HG02970 (cell line): ENCODE measurements around the gene ISX.
A peak's percentile ranks its signal among the peaks of the same experiment; 100 is the strongest.

Source experiments
- ATAC-seq: cut with Tn5 transposase; IDR thresholded peaks from one replicate; pipeline ENCODE4 v1.9.1; 2021; ENCODE audit warnings: mild to moderate bottlenecking, moderate library complexity, moderate number of reproducible peaks; ENCODE audit not compliant: unreplicated experiment, low FRiP score

The ISX gene

DNA sequence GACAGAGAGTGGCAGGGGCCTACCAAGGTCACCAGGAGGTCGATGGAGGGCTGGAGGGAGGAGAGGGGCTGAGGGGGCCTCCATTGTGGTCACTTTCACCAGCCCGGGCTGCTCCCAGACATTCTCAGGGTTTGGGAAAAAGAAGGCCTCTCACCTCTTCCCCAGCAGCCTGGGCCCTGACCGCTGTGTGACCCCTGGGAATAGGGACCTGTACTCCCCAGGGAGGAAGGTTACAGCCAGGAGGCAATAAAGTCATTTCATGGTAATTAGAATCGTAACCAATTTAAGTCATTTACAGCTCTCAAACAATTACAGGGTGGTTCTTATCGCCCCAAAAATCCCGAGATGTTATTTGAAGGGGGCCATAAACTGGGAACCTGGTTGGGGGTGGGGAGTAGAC is 37.8 kb downstream of the ISX start:
- ATAC-seq, result no peak

DNA sequence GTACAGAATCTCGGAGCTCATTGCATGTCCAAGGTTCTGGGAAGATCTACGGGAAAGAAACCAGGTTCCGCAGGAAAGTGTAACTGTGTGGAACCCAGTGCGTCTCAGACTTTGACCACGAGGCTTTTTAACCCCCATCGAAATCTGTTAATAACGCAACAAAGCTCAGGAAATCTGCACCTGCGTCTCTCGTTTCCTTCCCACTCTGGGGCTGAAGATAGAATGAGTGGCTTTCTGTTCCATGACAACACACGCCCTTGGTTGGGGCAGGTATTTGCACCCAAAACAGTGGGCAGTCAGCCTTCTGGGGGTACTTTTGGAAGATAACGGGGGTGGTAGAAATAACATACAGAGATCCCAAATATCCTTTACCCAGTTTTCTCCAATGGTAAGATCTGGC is 38.5 kb downstream of the ISX start:
- no peak for ATAC-seq

DNA sequence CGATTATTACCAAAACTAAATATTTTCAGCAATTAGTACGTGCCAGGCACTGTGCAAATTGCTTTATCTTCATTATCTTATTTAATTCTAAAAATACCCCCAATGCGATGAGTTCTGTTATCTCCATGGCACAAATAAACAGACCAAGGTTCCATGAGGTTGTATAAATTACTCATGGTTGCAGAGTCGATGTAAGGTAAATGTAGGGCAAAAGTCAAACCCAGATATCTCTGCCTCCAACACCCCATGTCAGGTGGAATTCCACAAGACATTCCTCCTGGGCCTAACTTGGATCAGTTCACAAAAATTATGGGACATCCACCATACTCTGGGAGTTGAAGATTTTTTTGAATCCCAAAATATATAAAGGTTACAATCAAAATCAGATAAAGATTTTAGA is 43.7 kb downstream of the ISX start:
- no peak for ATAC-seq

DNA sequence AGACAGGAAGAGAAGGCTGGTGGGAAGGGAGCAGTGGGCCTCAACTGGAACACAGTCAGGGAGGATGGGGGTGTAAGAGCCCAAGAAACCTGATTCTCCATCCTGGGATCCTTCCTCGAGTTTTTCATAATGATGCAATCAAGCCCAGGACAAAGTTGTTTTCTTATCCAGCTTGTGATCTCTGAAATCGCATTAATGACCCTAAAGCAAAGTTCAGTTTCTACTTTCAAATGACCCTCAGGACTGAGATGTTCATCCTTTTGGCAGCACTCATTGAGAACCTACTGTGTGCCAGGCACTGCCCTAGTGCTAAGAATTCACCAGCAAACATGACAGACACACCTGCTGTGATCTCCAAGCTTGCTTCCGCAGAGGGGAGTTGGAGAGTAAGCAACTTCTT is 45.3 kb downstream of the ISX start:
- no peak for ATAC-seq

DNA sequence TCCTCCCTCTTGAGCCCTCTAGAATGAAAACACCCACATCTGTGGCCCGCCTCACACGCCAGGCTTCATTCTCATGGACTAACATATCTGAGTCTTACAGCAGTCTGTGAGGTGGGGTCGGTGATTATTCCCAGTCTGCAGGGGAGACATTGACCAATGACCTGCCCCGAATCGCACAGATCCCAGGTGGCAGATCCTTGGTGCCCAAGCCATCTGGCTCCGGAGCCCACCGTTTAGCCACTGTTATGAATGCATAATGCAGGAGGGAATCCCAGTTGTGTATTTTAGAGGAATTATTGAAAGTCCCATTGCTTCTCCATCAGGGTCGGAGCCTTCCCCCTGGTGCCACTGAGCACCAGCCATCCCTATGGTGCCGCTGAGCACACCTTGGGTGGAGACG is 47.4 kb downstream of the ISX start:
- ATAC-seq, result no peak

DNA sequence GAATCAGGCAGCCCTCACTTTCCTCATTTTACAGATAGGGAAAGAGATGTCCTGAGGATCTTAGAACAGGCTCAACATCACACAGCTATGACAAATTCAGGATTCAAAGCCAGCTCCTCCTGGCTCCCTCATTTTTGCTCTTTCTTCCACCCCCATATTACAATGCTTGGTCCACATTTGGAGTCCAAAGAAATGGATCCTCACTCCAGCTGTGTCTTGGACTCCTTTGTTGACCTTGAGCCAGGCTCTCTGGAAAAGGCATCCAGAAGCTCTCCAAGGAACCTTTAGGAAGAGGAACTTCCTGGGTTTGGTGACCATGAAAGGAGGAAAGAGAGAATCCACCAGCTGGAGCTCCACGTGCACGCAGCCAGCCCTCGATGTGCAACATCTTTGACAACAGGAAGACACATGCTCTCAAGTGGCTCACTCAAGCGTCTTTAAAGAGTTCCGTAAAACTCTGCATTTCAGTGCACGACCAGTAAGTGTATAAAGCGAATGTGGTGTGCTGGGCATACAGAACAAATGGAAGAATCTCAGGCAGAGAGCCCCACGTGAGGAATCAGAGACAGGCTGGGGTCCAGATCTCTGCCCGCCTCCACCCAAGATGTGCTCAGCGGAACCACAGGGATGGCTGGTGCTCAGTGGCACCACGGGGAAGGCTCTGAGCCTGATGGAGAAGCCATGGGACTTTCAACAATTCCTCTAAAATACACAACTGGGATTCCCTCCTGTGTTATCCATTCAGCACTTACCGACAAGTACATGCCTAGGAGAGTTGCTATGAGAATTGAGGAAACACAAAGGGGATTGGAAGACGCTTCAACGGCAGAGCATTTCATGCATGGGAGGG is 48.4 kb downstream of the ISX start:
- ATAC-seq, result no peak

DNA sequence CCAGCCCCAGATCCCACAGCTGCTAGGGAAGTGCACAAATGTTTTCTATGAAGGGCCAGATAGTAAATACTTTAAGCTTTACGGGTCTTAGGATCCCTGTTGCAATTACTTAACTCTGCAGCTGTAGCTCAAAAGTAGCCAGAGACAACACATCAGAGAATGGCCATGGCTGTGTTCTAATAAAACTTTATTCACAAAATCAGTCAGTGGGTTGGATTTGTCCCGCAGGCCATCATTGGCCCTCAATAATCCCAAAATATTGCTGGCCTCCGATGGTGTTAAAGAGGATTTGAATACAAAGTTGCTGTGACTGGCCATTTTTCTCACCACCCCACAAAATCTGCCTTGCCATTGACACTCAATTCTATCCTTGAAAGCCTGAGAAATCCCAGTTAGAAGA is 49.6 kb downstream of the ISX start:
- no peak for ATAC-seq

DNA sequence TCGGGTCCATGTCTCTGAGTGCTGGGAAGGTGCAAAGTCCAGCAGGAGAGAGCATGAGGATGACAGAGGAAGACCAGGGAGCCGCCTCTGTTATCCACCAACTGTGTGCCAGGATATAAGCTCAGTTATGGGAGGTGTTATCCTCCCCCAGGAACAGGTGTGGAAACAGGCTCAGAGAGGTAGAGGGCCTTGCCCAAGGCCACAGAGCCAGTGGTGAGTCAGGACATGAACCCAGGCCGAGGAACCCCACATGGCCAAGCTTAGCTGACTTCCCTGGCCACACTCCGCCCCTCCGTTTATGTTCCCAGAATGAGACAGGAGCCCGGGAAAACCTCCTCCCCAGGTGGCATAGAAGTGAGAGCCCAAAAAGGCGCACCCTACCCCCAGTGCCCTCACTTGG is 50.3 kb downstream of the ISX start:
- ATAC-seq, result no peak

DNA sequence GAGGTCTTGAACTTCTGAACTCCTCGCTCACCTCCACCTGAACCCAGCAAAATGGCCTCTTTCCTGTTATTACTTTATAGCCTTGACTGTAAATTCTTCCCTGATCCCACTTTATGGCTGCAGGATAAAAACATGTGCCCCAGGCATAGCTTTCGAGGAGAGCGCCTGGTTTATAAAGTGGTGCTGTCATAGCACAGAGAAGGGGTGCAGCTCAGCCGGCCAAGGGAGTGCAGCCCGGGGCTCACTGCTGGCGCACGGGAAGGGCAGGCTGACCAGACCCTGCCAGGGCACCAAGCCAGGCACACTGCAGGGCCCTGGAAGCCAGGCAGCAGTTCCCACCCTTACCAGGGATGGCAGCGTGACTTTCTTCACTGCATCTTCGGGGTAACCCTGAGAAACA is 50.9 kb downstream of the ISX start:
- no peak for ATAC-seq

DNA sequence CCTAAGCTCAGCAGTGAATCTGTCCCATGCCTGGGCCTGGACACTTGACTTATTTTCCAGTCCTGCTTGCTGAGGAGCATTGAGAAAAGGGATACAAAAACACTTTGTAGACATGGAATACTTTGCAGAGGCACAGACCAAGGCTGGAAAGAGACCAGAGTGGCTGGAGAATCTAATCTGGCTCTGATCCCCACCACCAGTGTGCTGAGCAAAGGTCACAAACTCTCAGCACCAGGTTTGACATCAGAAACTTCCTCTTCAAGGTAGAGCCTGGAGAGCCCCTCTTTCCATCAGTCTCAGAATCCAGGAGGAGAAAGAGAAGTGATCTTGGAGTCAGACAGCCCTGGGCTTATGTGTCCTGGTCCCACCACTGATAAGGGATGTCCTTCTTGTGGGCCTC is 53.5 kb downstream of the ISX start:
- no peak for ATAC-seq

DNA sequence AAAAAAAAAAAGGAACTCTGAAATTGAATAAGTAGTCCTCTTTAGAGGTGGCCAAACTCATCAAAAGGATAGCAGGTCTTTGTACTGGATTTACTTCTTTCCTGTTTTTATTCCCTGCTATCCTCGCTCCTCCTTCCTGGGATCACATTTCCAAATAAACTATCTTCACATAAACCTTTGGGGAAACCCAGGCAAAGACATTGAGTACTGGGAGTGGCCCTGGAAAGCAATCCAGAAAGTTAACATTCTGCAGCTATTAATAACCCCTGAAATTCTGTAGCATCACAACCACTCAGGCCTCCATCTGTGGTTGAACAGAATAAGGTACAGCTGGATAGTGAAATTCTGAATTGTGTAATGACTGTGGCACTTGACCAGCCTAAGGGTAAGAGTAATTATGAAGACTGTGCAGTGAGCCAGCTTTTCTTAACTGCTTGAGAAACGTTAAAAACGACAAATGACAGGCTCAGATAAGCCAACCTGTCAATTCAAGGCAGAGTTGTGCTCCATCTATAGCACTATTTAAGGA is 58.8 kb downstream of the ISX start:
- ATAC-seq, result no peak

DNA sequence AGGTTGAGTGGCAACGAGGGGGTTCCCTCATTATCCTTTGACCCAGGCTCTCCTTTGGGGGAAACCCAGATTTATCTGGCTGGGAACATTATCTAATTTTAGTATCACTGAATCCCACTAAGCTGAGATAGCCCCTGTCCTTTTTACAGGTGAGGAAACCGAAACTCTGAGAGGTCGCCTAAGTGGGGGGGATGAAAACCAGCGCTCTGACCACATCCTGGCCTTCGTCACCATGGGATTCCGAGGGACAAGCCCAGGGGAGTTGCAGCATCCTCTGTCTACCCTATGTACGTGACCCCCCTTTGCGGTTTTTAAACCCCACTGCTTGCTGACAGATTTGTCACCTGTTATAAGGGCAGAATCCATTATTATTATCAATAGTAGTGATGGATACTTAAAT is 61.0 kb downstream of the ISX start:
- peak; percentile 50 for ATAC-seq

DNA sequence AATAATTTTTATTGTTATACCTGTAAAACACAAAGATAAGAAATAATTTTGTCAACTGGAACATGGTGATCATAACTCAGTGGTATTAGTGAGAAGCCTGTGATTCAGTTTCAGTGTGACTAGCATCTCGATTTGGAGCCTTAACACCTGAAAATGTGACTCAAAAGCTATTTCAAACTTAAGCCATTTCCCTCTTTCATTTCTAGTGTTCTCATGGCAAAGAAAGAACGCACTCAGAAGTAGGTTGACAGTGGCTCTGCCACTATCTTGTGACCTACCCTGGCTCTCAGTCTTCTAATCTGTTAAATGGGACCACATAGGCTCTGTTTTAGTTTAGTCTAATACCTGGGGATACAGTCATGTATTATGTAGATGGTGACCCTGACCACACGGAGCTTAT is 62.7 kb downstream of the ISX start:
- ATAC-seq, result peak; percentile 44

DNA sequence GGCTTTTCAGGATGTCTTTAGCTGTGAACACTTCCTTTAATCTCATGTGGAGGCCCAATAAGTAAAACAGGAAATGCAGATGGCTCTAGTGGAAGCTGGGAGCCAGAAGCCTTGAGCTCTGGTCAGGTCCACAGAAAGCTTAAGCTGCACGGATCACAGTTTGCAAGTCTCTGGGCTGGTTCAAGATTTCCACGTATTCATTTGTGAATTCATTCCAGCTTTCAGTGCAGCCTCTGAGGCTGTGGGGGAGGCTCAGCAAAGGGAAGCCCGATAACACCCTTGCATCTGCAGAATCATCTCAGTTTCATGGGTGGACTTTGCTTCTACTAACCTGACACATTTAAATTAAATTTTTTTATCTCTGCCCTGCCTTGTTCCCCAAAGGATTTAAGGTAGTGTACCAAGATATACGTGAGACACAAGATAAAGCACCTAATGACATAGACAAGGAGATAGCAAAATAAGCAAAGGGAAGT is 65.6 kb downstream of the ISX start:
- no peak for ATAC-seq

DNA sequence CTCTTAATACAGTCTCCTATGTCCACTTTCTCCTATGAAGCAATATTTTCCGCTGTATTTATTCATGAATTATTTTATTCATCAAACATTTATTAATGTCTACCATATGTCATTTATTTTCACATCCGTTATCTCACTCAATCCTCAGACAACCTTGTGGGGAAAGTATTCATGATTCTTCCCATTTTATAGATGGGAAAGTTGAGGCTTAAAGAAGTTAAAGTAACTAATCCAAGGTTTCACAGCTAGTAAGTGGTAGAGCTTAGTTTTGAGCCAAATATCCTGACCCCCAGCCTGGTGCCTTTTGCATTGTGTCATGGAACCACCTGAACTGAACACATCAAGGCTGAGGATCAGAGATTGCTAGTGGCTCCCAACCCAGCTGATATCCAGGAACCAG is 66.6 kb downstream of the ISX start:
- ATAC-seq, result no peak

DNA sequence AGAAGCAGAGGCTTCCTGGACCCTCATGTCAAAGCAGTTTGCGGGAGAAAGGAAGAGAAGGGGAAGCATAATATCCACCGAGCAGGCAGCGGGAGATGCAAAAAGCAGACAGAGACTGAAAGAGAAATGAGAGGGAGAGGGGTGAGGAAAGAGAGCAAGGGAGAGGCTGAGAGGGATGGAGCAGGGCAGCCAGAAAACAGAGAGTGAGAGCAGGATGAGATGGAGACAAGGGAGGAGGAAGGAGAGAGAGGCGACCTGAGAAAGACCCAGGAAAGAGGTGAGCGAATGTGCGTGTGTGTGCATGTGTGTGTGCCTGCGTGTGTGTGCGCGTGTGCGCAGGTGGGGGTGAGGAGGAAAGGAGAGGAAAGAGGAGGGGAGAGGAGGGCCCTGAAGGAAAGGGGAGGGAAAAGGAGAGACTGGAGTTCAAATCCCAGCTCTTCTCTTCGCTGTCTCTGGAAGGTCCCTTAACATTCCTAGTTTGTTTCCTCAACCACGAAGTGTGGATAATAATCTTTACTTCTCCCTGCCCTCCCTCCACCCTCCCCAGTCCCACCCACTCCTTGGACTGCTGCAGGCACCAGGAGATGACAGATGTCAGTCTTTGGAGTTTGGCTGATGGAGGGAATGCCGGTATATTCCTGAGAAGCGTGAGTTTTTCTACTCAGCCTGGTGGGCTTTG is 67.9 kb downstream of the ISX start:
- no peak for ATAC-seq

DNA sequence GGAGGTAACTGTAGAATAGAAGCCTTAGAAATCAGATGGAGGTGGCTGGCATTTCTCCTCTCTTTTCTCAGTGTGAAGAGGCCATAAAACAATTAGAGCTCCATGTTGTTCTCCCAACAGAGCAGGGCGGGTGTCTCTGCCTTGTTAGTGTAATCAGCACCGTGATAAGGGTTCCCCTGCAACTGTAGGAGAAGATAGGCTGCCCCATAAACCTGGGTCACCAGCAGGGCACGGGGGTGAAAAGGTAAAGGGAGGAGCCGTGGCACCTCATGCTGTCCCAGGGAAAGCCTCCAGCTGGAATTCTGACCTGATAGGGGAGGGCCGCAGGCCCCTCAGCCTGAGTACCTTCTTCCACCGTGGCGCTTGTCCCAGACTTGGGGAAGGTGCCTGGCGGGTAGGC is 68.7 kb downstream of the ISX start:
- ATAC-seq, result no peak

DNA sequence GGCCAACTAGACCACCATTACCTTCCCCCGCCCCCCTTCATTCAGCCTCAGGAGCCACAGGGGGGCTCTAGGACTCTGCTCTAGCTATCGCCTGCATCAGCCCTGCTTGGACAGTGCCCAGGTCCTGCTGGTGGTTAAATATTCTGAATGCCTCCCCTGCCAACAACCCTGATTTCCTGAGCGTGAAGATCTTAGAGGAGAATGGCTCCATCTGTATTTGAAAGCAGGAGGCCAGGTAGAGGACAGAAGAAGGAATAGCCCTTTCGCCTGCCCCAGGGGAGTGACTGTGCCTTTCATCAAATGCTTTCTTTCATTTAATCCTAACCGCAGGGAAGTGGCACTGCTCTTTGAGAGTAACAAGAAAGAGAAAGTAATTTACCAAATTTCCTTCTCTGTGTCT is 69.2 kb downstream of the ISX start:
- ATAC-seq, result no peak
